Memory B cell (primary cell): ENCODE data around the gene GET4.

Experiments
- ATAC-seq: fragments of 150-1000 bp; cut with Tn5 transposase; 2 replicates; pipeline ENCODE4 v1.10.0; 2021; ENCODE audit warnings: low read depth, mild to moderate bottlenecking, moderate library complexity
- DNase-seq, 2 donors: peaks; one replicate each; pipeline ENCODE4 v3.0.0; 2022; ENCODE audit warnings: low spot score in 2 of 2
- H3K27ac Mint-ChIP-seq: one replicate; pipeline ENCODE4 v1.8.0; 2022; ENCODE audit warnings: mild to moderate bottlenecking, moderate library complexity, mixed read lengths
- H3K27me3 Mint-ChIP-seq: one replicate; pipeline ENCODE4 v1.8.0; 2022; ENCODE audit warnings: mixed read lengths
- H3K36me3 Mint-ChIP-seq: one replicate; pipeline ENCODE4 v1.8.0; 2022; ENCODE audit warnings: mild to moderate bottlenecking, mixed read lengths
- H3K4me1 Mint-ChIP-seq: one replicate; pipeline ENCODE4 v1.8.0; 2022; ENCODE audit warnings: mixed read lengths
- H3K4me3 Mint-ChIP-seq: one replicate; pipeline ENCODE4 v1.8.0; 2022; ENCODE audit warnings: mild to moderate bottlenecking, moderate library complexity, mixed read lengths
- H3K9me3 Mint-ChIP-seq: one replicate; pipeline ENCODE4 v1.8.0; 2022; ENCODE audit warnings: mixed read lengths

GET4 gene

GRCh38 chr7:876077-876971, at the start of gene GET4:
TSS of gene GET4 (plus strand) at chr7:876554. CDS start at chr7:876646, 92 bp downstream.
- H3K27me3 Mint-ChIP-seq: no peaks in the 10 kb centered on the region
- ATAC-seq (peak; percentile 76), DNase-seq (peak; percentile 96 to 98)
- H3K4me3 Mint-ChIP-seq: peak within 1 kb of the TSS; percentile 99
- peaks cover 8% of the 10 kb centered on the region for H3K36me3 Mint-ChIP-seq
- peaks cover 13% of the 10 kb centered on the region for H3K4me1 Mint-ChIP-seq
- H3K9me3 Mint-ChIP-seq: no peaks in the 10 kb centered on the region
- peak within 1 kb of the TSS; percentile 99 for H3K27ac Mint-ChIP-seq

- Mint-ChIP-seq H3K9me3 (no peaks in the 10 kb centered on the region), H3K4me3 (no peak overlapping the region), H3K4me1 (peaks cover 29% of the 10 kb centered on the region), H3K27ac (no peak overlapping the region), H3K36me3 (peaks cover 9% of the 10 kb centered on the region), H3K27me3 (no peaks in the 10 kb centered on the region)
- ATAC-seq (no peak), DNase-seq (no peak)
These were observed 47.4 kb upstream of the GET4 start for GRCh38 chr7:828793-829561.

- H3K27me3 Mint-ChIP-seq: no peaks in the 10 kb centered on the region
- H3K4me1 Mint-ChIP-seq: peaks cover 28% of the 10 kb centered on the region
- H3K9me3 Mint-ChIP-seq: no peaks in the 10 kb centered on the region
- peak overlapping the region; percentile 93 for H3K27ac Mint-ChIP-seq
- no peak overlapping the region for H3K4me3 Mint-ChIP-seq
- DNase-seq: no peak
- peaks cover 9% of the 10 kb centered on the region for H3K36me3 Mint-ChIP-seq
- ATAC-seq: no peak
These were observed 46.3 kb upstream of the GET4 start for GRCh38 chr7:830069-830468.

- Mint-ChIP-seq H3K27me3 (no peaks in the 10 kb centered on the region), H3K9me3 (no peaks in the 10 kb centered on the region), H3K4me1 (peaks cover 32% of the 10 kb centered on the region), H3K36me3 (peaks cover 11% of the 10 kb centered on the region), H3K4me3 (peak overlapping the region; percentile 85), H3K27ac (peak overlapping the region; percentile 93)
- ATAC-seq: peak; percentile 44
- DNase-seq: no peak
These were observed 44.7 kb upstream of the GET4 start for GRCh38 chr7:831596-832166.

- DNase-seq (no peak), ATAC-seq (peak; percentile 65)
- H3K27ac Mint-ChIP-seq: peak within 1 kb of the TSS; percentile 93
- H3K27me3 Mint-ChIP-seq: no peaks in the 10 kb centered on the region
- H3K36me3 Mint-ChIP-seq: peaks cover 14% of the 10 kb centered on the region
- peaks cover 33% of the 10 kb centered on the region for H3K4me1 Mint-ChIP-seq
- peak within 1 kb of the TSS; percentile 85 for H3K4me3 Mint-ChIP-seq
- H3K9me3 Mint-ChIP-seq: no peaks in the 10 kb centered on the region
These were observed 44.0 kb upstream of the GET4 start, which contains the start of gene SUN1 for GRCh38 chr7:832167-832967. TSS of gene SUN1 (plus strand) at chr7:832476. CDS start at chr7:832525, 49 bp downstream.

GRCh38 chr7:832968-833424, 43.4 kb upstream of the GET4 start:
- no peak for DNase-seq
- peak overlapping the region; percentile 93 for H3K27ac Mint-ChIP-seq
- H3K9me3 Mint-ChIP-seq: no peaks in the 10 kb centered on the region
- H3K4me1 Mint-ChIP-seq: peaks cover 33% of the 10 kb centered on the region
- H3K27me3 Mint-ChIP-seq: no peaks in the 10 kb centered on the region
- peaks cover 14% of the 10 kb centered on the region for H3K36me3 Mint-ChIP-seq
- ATAC-seq: no peak
- H3K4me3 Mint-ChIP-seq: peak overlapping the region; percentile 85

- Mint-ChIP-seq H3K9me3 (no peaks in the 10 kb centered on the region), H3K27me3 (no peaks in the 10 kb centered on the region), H3K36me3 (peaks cover 15% of the 10 kb centered on the region), H3K4me3 (no peak overlapping the region), H3K27ac (peak overlapping the region; percentile 45), H3K4me1 (peaks cover 33% of the 10 kb centered on the region)
- DNase-seq (no peak), ATAC-seq (no peak)
These were observed 42.6 kb upstream of the GET4 start for GRCh38 chr7:833601-834258.

GRCh38 chr7:834277-834676, 42.1 kb upstream of the GET4 start:
- H3K27me3 Mint-ChIP-seq: no peaks in the 10 kb centered on the region
- peaks cover 33% of the 10 kb centered on the region for H3K4me1 Mint-ChIP-seq
- H3K4me3 Mint-ChIP-seq: no peak overlapping the region
- H3K27ac Mint-ChIP-seq: no peak overlapping the region
- H3K9me3 Mint-ChIP-seq: no peaks in the 10 kb centered on the region
- peaks cover 18% of the 10 kb centered on the region for H3K36me3 Mint-ChIP-seq
- DNase-seq (no peak), ATAC-seq (no peak)

- ATAC-seq (no peak), DNase-seq (no peak)
- H3K9me3 Mint-ChIP-seq: no peaks in the 10 kb centered on the region
- H3K4me1 Mint-ChIP-seq: peaks cover 31% of the 10 kb centered on the region
- no peak overlapping the region for H3K4me3 Mint-ChIP-seq
- no peaks in the 10 kb centered on the region for H3K27me3 Mint-ChIP-seq
- peaks cover 22% of the 10 kb centered on the region for H3K36me3 Mint-ChIP-seq
- H3K27ac Mint-ChIP-seq: peak overlapping the region; percentile 49
These were observed 41.3 kb upstream of the GET4 start for GRCh38 chr7:835021-835420.

GRCh38 chr7:835485-836401, 40.6 kb upstream of the GET4 start:
- DNase-seq (peak in 1 of 2 donors; percentile 10), ATAC-seq (peak; percentile 61)
- H3K4me3 Mint-ChIP-seq: peak overlapping the region; percentile 40
- H3K9me3 Mint-ChIP-seq: no peaks in the 10 kb centered on the region
- H3K36me3 Mint-ChIP-seq: peaks cover 24% of the 10 kb centered on the region
- H3K27ac Mint-ChIP-seq: peak overlapping the region; percentile 49
- H3K4me1 Mint-ChIP-seq: peaks cover 24% of the 10 kb centered on the region
- H3K27me3 Mint-ChIP-seq: no peaks in the 10 kb centered on the region

GRCh38 chr7:836429-836828, 39.9 kb upstream of the GET4 start:
- DNase-seq (no peak), ATAC-seq (no peak)
- no peak overlapping the region for H3K4me3 Mint-ChIP-seq
- H3K27ac Mint-ChIP-seq: peak overlapping the region; percentile 49
- H3K27me3 Mint-ChIP-seq: no peaks in the 10 kb centered on the region
- H3K9me3 Mint-ChIP-seq: no peaks in the 10 kb centered on the region
- H3K4me1 Mint-ChIP-seq: peaks cover 21% of the 10 kb centered on the region
- H3K36me3 Mint-ChIP-seq: peaks cover 24% of the 10 kb centered on the region

- Mint-ChIP-seq H3K9me3 (no peaks in the 10 kb centered on the region), H3K27ac (no peak overlapping the region), H3K36me3 (peaks cover 27% of the 10 kb centered on the region), H3K27me3 (no peaks in the 10 kb centered on the region), H3K4me1 (peaks cover 21% of the 10 kb centered on the region), H3K4me3 (no peak overlapping the region)
- ATAC-seq (no peak), DNase-seq (no peak)
These were observed 39.4 kb upstream of the GET4 start for GRCh38 chr7:837001-837400.
